ENCODE results near the gene COX4I2.

DNA sequence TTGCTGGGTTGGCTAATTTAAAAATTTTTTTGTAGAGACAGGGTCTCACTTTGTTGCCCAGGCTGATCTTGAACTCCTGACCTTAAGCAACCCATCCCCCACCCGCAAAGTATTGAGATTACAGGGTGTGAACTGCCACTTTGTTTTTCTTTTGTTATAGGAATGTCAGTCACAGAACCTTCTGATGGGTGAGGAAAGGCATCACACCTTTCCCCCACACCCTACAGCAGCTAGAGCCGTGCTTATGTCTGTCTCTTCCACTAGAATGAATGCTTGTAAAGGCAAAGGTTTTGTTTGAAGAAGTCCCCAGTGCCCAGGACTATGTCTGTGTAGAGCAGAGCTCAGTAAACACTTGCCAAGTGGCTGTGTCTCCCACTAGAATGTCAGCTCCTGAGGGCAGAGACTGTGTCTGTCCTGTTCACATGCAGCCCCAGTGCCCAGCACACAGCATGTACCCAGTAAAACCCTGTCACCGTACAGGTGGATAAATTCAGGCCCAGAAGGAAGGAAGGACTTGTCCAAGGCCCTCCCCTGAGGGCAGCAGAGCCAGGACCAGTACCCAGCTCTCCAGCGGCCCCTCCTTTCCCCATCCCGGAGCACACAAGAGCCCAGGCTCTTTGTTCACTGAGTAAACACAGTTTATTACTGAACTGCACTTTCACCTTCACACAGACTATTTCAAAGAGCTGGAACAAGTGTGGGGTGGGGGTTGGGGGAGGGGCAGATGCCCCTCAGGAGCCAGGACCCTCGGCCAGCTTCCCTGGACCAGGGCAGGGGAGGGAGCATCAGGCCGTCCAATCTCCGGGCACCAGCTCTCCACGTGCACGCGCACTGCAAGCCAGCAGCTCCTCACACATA is 26.4 kb downstream of the COX4I2 start:
- TF ChIP-seq EZH2 (IDR thresholded peaks at IDR 0.05; ENCODE audit: borderline replicate concordance, low read length): no peak
- TF ChIP-seq, protein P1, sequence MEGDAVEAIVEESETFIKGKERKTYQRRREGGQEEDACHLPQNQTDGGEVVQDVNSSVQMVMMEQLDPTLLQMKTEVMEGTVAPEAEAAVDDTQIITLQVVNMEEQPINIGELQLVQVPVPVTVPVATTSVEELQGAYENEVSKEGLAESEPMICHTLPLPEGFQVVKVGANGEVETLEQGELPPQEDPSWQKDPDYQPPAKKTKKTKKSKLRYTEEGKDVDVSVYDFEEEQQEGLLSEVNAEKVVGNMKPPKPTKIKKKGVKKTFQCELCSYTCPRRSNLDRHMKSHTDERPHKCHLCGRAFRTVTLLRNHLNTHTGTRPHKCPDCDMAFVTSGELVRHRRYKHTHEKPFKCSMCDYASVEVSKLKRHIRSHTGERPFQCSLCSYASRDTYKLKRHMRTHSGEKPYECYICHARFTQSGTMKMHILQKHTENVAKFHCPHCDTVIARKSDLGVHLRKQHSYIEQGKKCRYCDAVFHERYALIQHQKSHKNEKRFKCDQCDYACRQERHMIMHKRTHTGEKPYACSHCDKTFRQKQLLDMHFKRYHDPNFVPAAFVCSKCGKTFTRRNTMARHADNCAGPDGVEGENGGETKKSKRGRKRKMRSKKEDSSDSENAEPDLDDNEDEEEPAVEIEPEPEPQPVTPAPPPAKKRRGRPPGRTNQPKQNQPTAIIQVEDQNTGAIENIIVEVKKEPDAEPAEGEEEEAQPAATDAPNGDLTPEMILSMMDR (IDR thresholded peaks at IDR 0.05; ENCODE audit: low read length): no peak
